ENCODE data around the gene ANAPC2.

Gene ANAPC2

GRCh38 chr9:137172901-137173795, 15.2 kb downstream of the ANAPC2 start:
- DNase-seq = no peak

- no peak for DNase-seq
Observed at GRCh38 chr9:137171149-137171900, 17.0 kb downstream of the ANAPC2 start.

GRCh38 chr9:137170486-137171148, 17.7 kb downstream of the ANAPC2 start:
- no peak for DNase-seq

- DNase-seq = no peak
Observed at GRCh38 chr9:137169896-137170358, 18.4 kb downstream of the ANAPC2 start, which contains the start of gene LRRC26. Gene LRRC26 (minus strand): TSS chr9:137170051. CDS start chr9:137169943, 108 bp downstream.

- DNase-seq = no peak
Observed at GRCh38 chr9:137168904-137169856, 19.2 kb downstream of the ANAPC2 start.

- DNase-seq = no peak
Observed at GRCh38 chr9:137168573-137168903, 19.8 kb downstream of the ANAPC2 start.

- no peak for DNase-seq
Observed at GRCh38 chr9:137167747-137168572, 20.4 kb downstream of the ANAPC2 start.

- no peak for DNase-seq
Observed at GRCh38 chr9:137167277-137167746, 21.0 kb downstream of the ANAPC2 start.

- no peak for DNase-seq
Observed at GRCh38 chr9:137166380-137167229, 21.8 kb downstream of the ANAPC2 start.

- no peak for DNase-seq
Observed at GRCh38 chr9:137165250-137165836, 23.0 kb downstream of the ANAPC2 start.

- DNase-seq = no peak
Observed at GRCh38 chr9:137164370-137165249, 23.8 kb downstream of the ANAPC2 start.

- DNase-seq = no peak
Observed at GRCh38 chr9:137163805-137164204, 24.6 kb downstream of the ANAPC2 start.

- DNase-seq = no peak
Observed at GRCh38 chr9:137163365-137163715, 25.0 kb downstream of the ANAPC2 start.

GRCh38 chr9:137162505-137163364, 25.6 kb downstream of the ANAPC2 start:
- DNase-seq = no peak

GRCh38 chr9:137161558-137162486, 26.5 kb downstream of the ANAPC2 start:
- no peak for DNase-seq
